Neuronal stem cell (in vitro differentiated cells): ENCODE data around the gene GINS1.

ENCODE experiments used
- DNase-seq: peaks from one replicate; pipeline ENCODE4 v3.0.0-alpha.2; 2013; ENCODE audit warnings: low spot score
- H2AFZ ChIP-seq: one replicate; pipeline ENCODE4 v1.6.1; 2013; ENCODE audit warnings: mild to moderate bottlenecking, low read length, inconsistent platforms
- H2AK5ac ChIP-seq: 2 replicates; pipeline ENCODE4 v1.6.1; 2013; ENCODE audit warnings: low read depth, mild to moderate bottlenecking, inconsistent platforms, low read length, moderate library complexity, mixed read lengths
- H2BK120ac ChIP-seq: 2 replicates; pipeline ENCODE4 v1.6.1; 2013; ENCODE audit warnings: low read depth, mild to moderate bottlenecking, inconsistent platforms, low read length, moderate library complexity, mixed read lengths
- H2BK12ac ChIP-seq: one replicate; pipeline ENCODE4 v1.6.1; 2013; ENCODE audit warnings: low read length, inconsistent platforms
- H2BK15ac ChIP-seq: 2 replicates; pipeline ENCODE4 v1.6.1; 2013; ENCODE audit warnings: mild to moderate bottlenecking, low read length, inconsistent platforms, mixed read lengths
- H2BK5ac ChIP-seq: one replicate; pipeline ENCODE4 v1.6.1; 2013; ENCODE audit warnings: inconsistent platforms, mild to moderate bottlenecking, low read length, moderate library complexity
- H3K14ac ChIP-seq: one replicate; pipeline ENCODE4 v1.6.1; 2013; ENCODE audit warnings: low read length, inconsistent platforms
- H3K18ac ChIP-seq: 2 replicates; pipeline ENCODE4 v1.6.1; 2013; ENCODE audit warnings: low read length, inconsistent platforms
- H3K23ac ChIP-seq: 2 replicates; pipeline ENCODE4 v1.6.1; 2013; ENCODE audit warnings: low read depth, mild to moderate bottlenecking, mixed read lengths, low read length, inconsistent platforms; ENCODE audit not compliant: poor library complexity
- H3K27ac ChIP-seq: replicated peaks from 3 replicates; pipeline ENCODE4 v1.5.1; 2013; ENCODE audit warnings: low read length, inconsistent platforms
- H3K27me3 ChIP-seq, 3 experiments: 2 replicates each; pipeline ENCODE4 v1.6.1; 2013; ENCODE audit warnings: low read length in 3 of 3, mild to moderate bottlenecking in 2 of 3, inconsistent platforms in 1 of 3, low read depth in 1 of 3, mixed read lengths in 1 of 3, moderate library complexity in 1 of 3; ENCODE audit not compliant: control insufficient read depth in 3 of 3, insufficient read depth in 3 of 3
- H3K36me3 ChIP-seq, 2 donors: replicated peaks in 1 of 2; 2 replicates each; pipeline ENCODE4 v1.6.1; 2013; ENCODE audit warnings: low read length in 2 of 2; ENCODE audit not compliant: control insufficient read depth in 2 of 2, insufficient read depth in 2 of 2
- H3K4ac ChIP-seq: 2 replicates; pipeline ENCODE4 v1.6.1; 2013; ENCODE audit warnings: inconsistent platforms, mild to moderate bottlenecking, low read length, moderate library complexity
- H3K4me1 ChIP-seq, 2 donors: 1 replicate in 1 of 2; 2 replicates in 1 of 2; pipeline ENCODE4 v1.6.1; 2013; ENCODE audit warnings: low read length in 2 of 2, low read depth in 1 of 2; ENCODE audit not compliant: control insufficient read depth in 2 of 2, insufficient read depth in 1 of 2
- H3K4me2 ChIP-seq: one replicate; pipeline ENCODE4 v1.6.1; 2013; ENCODE audit warnings: mild to moderate bottlenecking, low read length, inconsistent platforms; ENCODE audit not compliant: insufficient read depth, poor library complexity, severe bottlenecking
- H3K4me3 ChIP-seq, 2 donors: 2 replicates each; pipeline ENCODE4 v1.5.1; 2013; ENCODE audit warnings: low read length in 2 of 2, mild to moderate bottlenecking in 2 of 2, inconsistent platforms in 1 of 2, moderate library complexity in 1 of 2
- H3K79me1 ChIP-seq: one replicate; pipeline ENCODE4 v1.6.1; 2013; ENCODE audit warnings: low read depth, mild to moderate bottlenecking, inconsistent platforms, low read length, moderate library complexity
- H3K9ac ChIP-seq: one replicate; pipeline ENCODE4 v1.6.1; 2013; ENCODE audit warnings: mild to moderate bottlenecking, low read depth, low read length, inconsistent platforms; ENCODE audit not compliant: poor library complexity
- H3K9me3 ChIP-seq, 2 donors: replicated peaks in 1 of 2; 2 replicates each; pipeline versions ENCODE3 to v1.6.1; 2013; ENCODE audit warnings: low read length in 2 of 2, mild to moderate bottlenecking in 2 of 2, inconsistent platforms in 1 of 2, low read depth in 1 of 2, mixed read lengths in 1 of 2, moderate library complexity in 1 of 2; ENCODE audit not compliant: control insufficient read depth in 2 of 2, insufficient read depth in 1 of 2
- H4K8ac ChIP-seq: one replicate; pipeline ENCODE4 v1.6.1; 2013; ENCODE audit warnings: low read depth, mild to moderate bottlenecking, inconsistent platforms, low read length, moderate library complexity
- H4K91ac ChIP-seq: one replicate; pipeline ENCODE4 v1.6.1; 2013; ENCODE audit warnings: low read length, low read depth, mild to moderate bottlenecking, inconsistent platforms; ENCODE audit not compliant: poor library complexity
- WGBS, 2 donors: extraction: QIAGEN DNeasy Blood & Tissue Kit; methylation state at CpG; one replicate each; pipeline ENCODE4 v1.1.7; 2013; ENCODE audit warnings: missing lambda C conversion rate in 2 of 2, mixed read lengths in 1 of 2; ENCODE audit not compliant: insufficient read length in 2 of 2, insufficient replicate concordance in 1 of 2; ENCODE audit errors: extremely low coverage in 2 of 2; 5-methylcytosine and 5-hydroxymethylcytosine counted together

The GINS1 gene

GRCh38 chr20:25376886-25377285 is 30.6 kb upstream of the GINS1 start:
- WGBS, 2 donors: no CpG with 5 or more reads among the region's 2 CpGs
- H2AFZ ChIP-seq: no peak overlapping the region
- no peak for DNase-seq
- H4K91ac ChIP-seq: no peak overlapping the region
- no peak overlapping the region for H3K18ac ChIP-seq
- H3K4me3 ChIP-seq: no peak overlapping the region
- H3K23ac ChIP-seq: no peak overlapping the region
- H3K36me3 ChIP-seq: peaks cover 5 to 8% of the 10 kb centered on the region in 2 donors
- H2BK12ac ChIP-seq: no peak overlapping the region
- no peak overlapping the region for H3K9ac ChIP-seq
- H2BK120ac ChIP-seq: no peak overlapping the region
- H3K4ac ChIP-seq: no peak overlapping the region
- no peak overlapping the region for H2BK15ac ChIP-seq
- no peaks in the 10 kb centered on the region for H3K4me1 ChIP-seq
- peaks cover 1 to 15% of the 10 kb centered on the region in 2 donors for H3K9me3 ChIP-seq
- H2AK5ac ChIP-seq: no peak overlapping the region
- H3K14ac ChIP-seq: no peak overlapping the region
- H3K27me3 ChIP-seq: no peaks in the 10 kb centered on the region
- H4K8ac ChIP-seq: no peak overlapping the region
- no peak overlapping the region for H3K4me2 ChIP-seq
- peaks cover 7% of the 10 kb centered on the region for H3K79me1 ChIP-seq
- no peak overlapping the region for H3K27ac ChIP-seq
- H2BK5ac ChIP-seq: no peak overlapping the region

- Histone ChIP-seq H2BK120ac (no peak overlapping the region), H3K14ac (no peak overlapping the region), H3K9ac (no peak overlapping the region), H2BK15ac (no peak overlapping the region), H2BK12ac (no peak overlapping the region), H3K79me1 (peaks cover 7% of the 10 kb centered on the region), H4K8ac (no peak overlapping the region), H3K36me3 (peaks cover 9 to 17% of the 10 kb centered on the region in 2 donors), H3K4me3 (no peak overlapping the region), H3K27me3 (no peaks in the 10 kb centered on the region), H3K27ac (no peak overlapping the region), H2AFZ (no peak overlapping the region), H4K91ac (no peak overlapping the region), H3K4ac (no peak overlapping the region), H2BK5ac (no peak overlapping the region), H2AK5ac (no peak overlapping the region), H3K4me2 (no peak overlapping the region), H3K4me1 (no peaks in the 10 kb centered on the region), H3K9me3 (peaks cover 1 to 9% of the 10 kb centered on the region in 2 donors), H3K18ac (no peak overlapping the region), H3K23ac (no peak overlapping the region)
- DNase-seq: no peak
- no CpG with 5 or more reads among the region's 5 CpGs for WGBS, 2 donors
Measured at GRCh38 chr20:25378189-25378883, 29.1 kb upstream of the GINS1 start.

GRCh38 chr20:25378884-25379733 is 28.4 kb upstream of the GINS1 start:
- no CpG with 5 or more reads among the region's 10 CpGs for WGBS, 2 donors
- H3K4ac ChIP-seq: no peak overlapping the region
- H2BK120ac ChIP-seq: no peak overlapping the region
- H3K79me1 ChIP-seq: peaks cover 7% of the 10 kb centered on the region
- peaks cover 1 to 9% of the 10 kb centered on the region in 2 donors for H3K9me3 ChIP-seq
- H3K23ac ChIP-seq: no peak overlapping the region
- no peak overlapping the region for H3K18ac ChIP-seq
- no peak for DNase-seq
- peak overlapping the region; percentile 32 for H3K9ac ChIP-seq
- no peak overlapping the region for H3K14ac ChIP-seq
- no peak overlapping the region for H3K27ac ChIP-seq
- peaks cover 9 to 17% of the 10 kb centered on the region in 2 donors for H3K36me3 ChIP-seq
- H3K4me3 ChIP-seq: no peak overlapping the region
- no peak overlapping the region for H4K91ac ChIP-seq
- no peak overlapping the region for H2BK12ac ChIP-seq
- H2AK5ac ChIP-seq: no peak overlapping the region
- H3K4me2 ChIP-seq: no peak overlapping the region
- H2BK5ac ChIP-seq: no peak overlapping the region
- no peak overlapping the region for H2AFZ ChIP-seq
- H3K27me3 ChIP-seq: no peaks in the 10 kb centered on the region
- H2BK15ac ChIP-seq: no peak overlapping the region
- H3K4me1 ChIP-seq: no peaks in the 10 kb centered on the region
- H4K8ac ChIP-seq: no peak overlapping the region

- H3K23ac ChIP-seq: no peak overlapping the region
- no peak overlapping the region for H3K9ac ChIP-seq
- no peak overlapping the region for H3K4me2 ChIP-seq
- no peak overlapping the region for H3K27ac ChIP-seq
- H2BK15ac ChIP-seq: no peak overlapping the region
- no peak overlapping the region for H3K4me3 ChIP-seq
- H2AK5ac ChIP-seq: no peak overlapping the region
- peaks cover 1 to 6% of the 10 kb centered on the region in 2 donors for H3K9me3 ChIP-seq
- H3K36me3 ChIP-seq: peaks cover 9 to 27% of the 10 kb centered on the region in 2 donors
- H3K4ac ChIP-seq: no peak overlapping the region
- H2BK12ac ChIP-seq: no peak overlapping the region
- H3K27me3 ChIP-seq: no peaks in the 10 kb centered on the region
- no peak overlapping the region for H4K8ac ChIP-seq
- H3K14ac ChIP-seq: no peak overlapping the region
- H2AFZ ChIP-seq: no peak overlapping the region
- H3K18ac ChIP-seq: no peak overlapping the region
- H3K79me1 ChIP-seq: peaks cover 7% of the 10 kb centered on the region
- H3K4me1 ChIP-seq: no peaks in the 10 kb centered on the region
- H4K91ac ChIP-seq: no peak overlapping the region
- H2BK5ac ChIP-seq: no peak overlapping the region
- H2BK120ac ChIP-seq: no peak overlapping the region
- no CpG with 5 or more reads among the region's 7 CpGs for WGBS, 2 donors
- DNase-seq: no peak
Measured at GRCh38 chr20:25380945-25381614, 26.4 kb upstream of the GINS1 start.
